IPS-20b (cell line): ENCODE data around the gene PAX2.

ENCODE experiments used
- H3K27ac ChIP-seq: one replicate; pipeline ENCODE4 v1.5.1; 2013; ENCODE audit warnings: low read length
- H3K27me3 ChIP-seq: 2 replicates; pipeline ENCODE4 v1.6.1; 2013; ENCODE audit warnings: mild to moderate bottlenecking, low read length, inconsistent platforms; ENCODE audit not compliant: insufficient read depth
- H3K36me3 ChIP-seq: 2 replicates; pipeline ENCODE4 v1.6.1; 2013; ENCODE audit warnings: low read depth, mild to moderate bottlenecking, inconsistent platforms, low read length, moderate library complexity; ENCODE audit not compliant: insufficient read depth
- H3K4me1 ChIP-seq: 2 replicates; pipeline ENCODE4 v1.6.1; 2013; ENCODE audit warnings: mild to moderate bottlenecking, control low read depth, inconsistent platforms, low read length, moderate library complexity; ENCODE audit not compliant: insufficient read depth
- H3K4me3 ChIP-seq: 2 replicates; pipeline ENCODE4 v1.5.1; 2013; ENCODE audit warnings: mild to moderate bottlenecking, low read length, inconsistent platforms
- H3K9ac ChIP-seq: 2 replicates; pipeline ENCODE4 v1.6.1; 2013; ENCODE audit warnings: low read depth, mild to moderate bottlenecking, inconsistent platforms, low read length, moderate library complexity
- H3K9me3 ChIP-seq: 2 replicates; pipeline ENCODE4 v1.6.1; 2013; ENCODE audit warnings: mild to moderate bottlenecking, low read depth, low read length, inconsistent platforms; ENCODE audit not compliant: insufficient read depth

The PAX2 gene

GRCh38 chr10:100786591-100786990 lies 41.2 kb downstream of the PAX2 start:
- Histone ChIP-seq H3K4me1 (peaks cover 6% of the 10 kb centered on the region; the same call in 1 of the 2 replicates), H3K36me3 (no peaks in the 10 kb centered on the region), H3K9ac (no peak overlapping the region), H3K27ac (no peak overlapping the region), H3K9me3 (no peaks in the 10 kb centered on the region), H3K27me3 (peaks cover 66% of the 10 kb centered on the region), H3K4me3 (no peak overlapping the region)

DNA sequence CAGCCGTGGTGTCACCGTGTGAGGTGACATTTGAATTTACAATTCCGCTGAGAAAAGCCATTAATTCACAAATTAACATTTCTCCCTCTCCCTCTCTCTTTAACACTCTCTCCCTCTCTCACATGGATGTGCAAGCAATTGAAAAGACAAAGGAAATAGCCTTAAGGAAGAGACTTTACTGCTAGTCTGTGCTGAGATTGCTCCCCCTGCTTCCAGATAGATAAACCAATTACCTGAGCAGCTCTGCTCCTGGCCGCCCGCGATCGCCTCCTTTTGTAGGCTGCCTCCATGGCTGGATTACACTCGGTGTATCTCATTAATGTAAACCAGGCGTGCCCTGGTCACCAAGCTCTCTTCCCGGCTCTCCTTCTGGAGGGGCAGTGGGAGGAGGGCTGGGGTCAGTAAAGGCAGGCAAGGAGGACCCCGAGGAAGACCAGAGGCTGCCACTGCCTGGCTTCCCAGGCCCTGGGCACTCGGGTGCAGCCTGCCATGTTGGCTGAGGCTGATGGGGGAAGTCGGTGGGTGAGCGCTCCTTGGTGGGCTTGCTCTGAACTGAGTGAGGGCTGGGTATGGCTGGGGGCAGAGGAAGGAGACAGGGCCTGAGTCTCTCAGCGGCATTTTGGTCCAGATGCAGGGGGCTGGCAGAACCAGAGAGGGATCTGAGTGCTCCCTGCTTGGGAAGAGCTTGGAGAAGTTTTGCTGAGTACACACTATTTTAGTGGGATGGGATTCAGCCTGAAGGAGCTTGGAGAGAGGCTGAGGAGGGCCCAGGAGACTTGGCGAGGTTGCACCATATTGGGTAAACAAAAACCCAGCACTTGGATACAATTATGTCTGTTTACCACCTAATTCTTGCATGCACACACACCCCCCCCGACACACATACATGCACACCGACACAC lies 42.9 kb downstream of the PAX2 start:
- Histone ChIP-seq H3K4me1 (peaks cover 10% of the 10 kb centered on the region; the same call in 1 of the 2 replicates), H3K27me3 (peaks cover 68% of the 10 kb centered on the region), H3K4me3 (no peak overlapping the region), H3K36me3 (no peaks in the 10 kb centered on the region), H3K9me3 (no peaks in the 10 kb centered on the region), H3K27ac (no peak overlapping the region), H3K9ac (no peak overlapping the region)

GRCh38 chr10:100790761-100791208 lies 45.4 kb downstream of the PAX2 start:
- no peak overlapping the region for H3K9ac ChIP-seq
- H3K27me3 ChIP-seq, result peaks cover 53% of the 10 kb centered on the region
- H3K4me1 ChIP-seq, result peaks cover 12% of the 10 kb centered on the region; the same call in 1 of the 2 replicates
- H3K9me3 ChIP-seq, result no peaks in the 10 kb centered on the region
- no peak overlapping the region for H3K27ac ChIP-seq
- H3K36me3 ChIP-seq, result no peaks in the 10 kb centered on the region
- no peak overlapping the region for H3K4me3 ChIP-seq

- peaks cover 46% of the 10 kb centered on the region for H3K27me3 ChIP-seq
- H3K4me1 ChIP-seq, result peaks cover 12% of the 10 kb centered on the region; the same call in 1 of the 2 replicates
Measured at GRCh38 chr10:100791369-100792058, 46.1 kb downstream of the PAX2 start.

GRCh38 chr10:100792574-100792973 lies 47.2 kb downstream of the PAX2 start:
- Histone ChIP-seq H3K9ac (no peak overlapping the region), H3K4me1 (peaks cover 11% of the 10 kb centered on the region; the same call in 1 of the 2 replicates), H3K27me3 (peaks cover 36% of the 10 kb centered on the region), H3K36me3 (no peaks in the 10 kb centered on the region), H3K27ac (no peak overlapping the region), H3K9me3 (no peaks in the 10 kb centered on the region), H3K4me3 (no peak overlapping the region)

More at GRCh38 chr10:100791369-100792058, 46.1 kb downstream of the PAX2 start:
- H3K27ac ChIP-seq, result no peak overlapping the region
- no peak overlapping the region for H3K4me3 ChIP-seq
- no peaks in the 10 kb centered on the region for H3K36me3 ChIP-seq
- no peaks in the 10 kb centered on the region for H3K9me3 ChIP-seq
- no peak overlapping the region for H3K9ac ChIP-seq

DNA sequence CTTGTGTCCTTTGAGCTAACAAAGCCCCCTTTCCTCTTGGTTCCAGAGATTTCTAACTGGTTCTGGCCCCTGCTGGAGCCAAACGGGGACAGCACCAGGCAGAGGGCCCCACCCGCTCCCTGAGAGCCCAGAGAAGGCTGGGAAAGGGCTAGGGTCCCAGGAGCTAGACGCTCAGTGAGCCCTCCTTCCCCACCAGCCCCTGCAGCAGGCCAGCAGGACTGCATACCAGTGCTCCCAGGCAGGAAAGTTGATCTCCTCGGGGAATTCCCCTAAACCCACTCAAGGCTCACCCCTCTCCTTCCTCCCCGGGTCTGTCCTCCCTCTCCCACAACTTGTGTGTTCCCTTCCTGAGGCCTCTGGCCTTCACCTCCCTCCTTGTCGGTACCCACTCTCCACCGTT lies 47.7 kb downstream of the PAX2 start:
- H3K4me3 ChIP-seq, result no peak overlapping the region
- H3K27ac ChIP-seq, result no peak overlapping the region
- H3K36me3 ChIP-seq, result no peaks in the 10 kb centered on the region
- peaks cover 6% of the 10 kb centered on the region; the same call in 1 of the 2 replicates for H3K4me1 ChIP-seq
- no peak overlapping the region for H3K9ac ChIP-seq
- H3K27me3 ChIP-seq, result peaks cover 31% of the 10 kb centered on the region; the same call in 1 of the 2 replicates
- H3K9me3 ChIP-seq, result no peaks in the 10 kb centered on the region

DNA sequence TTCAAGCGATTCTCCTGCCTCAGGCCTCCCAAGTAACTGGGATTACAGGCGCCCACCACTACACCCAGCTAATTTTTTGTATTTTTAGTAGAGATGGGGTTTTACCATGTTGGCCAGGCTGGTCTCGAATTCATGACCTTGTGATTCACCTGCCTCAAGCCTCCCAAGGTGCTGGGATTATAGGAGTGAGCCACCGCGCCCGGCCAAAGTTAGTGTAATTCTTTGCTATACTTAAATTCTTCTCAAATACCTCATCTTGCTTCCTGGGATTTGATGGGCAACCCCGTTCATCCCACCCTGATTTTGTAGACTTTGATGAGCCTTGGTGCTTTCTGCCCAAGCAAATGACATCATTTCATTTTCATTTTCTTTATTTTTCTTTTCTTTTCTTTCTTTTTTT lies 54.5 kb downstream of the PAX2 start:
- H3K27ac ChIP-seq, result no peak overlapping the region
- no peak overlapping the region for H3K9ac ChIP-seq
- H3K4me3 ChIP-seq, result no peak overlapping the region
- no peaks in the 10 kb centered on the region for H3K9me3 ChIP-seq
- peaks cover 35% of the 10 kb centered on the region for H3K27me3 ChIP-seq
- no peaks in the 10 kb centered on the region for H3K4me1 ChIP-seq
- no peaks in the 10 kb centered on the region for H3K36me3 ChIP-seq

DNA sequence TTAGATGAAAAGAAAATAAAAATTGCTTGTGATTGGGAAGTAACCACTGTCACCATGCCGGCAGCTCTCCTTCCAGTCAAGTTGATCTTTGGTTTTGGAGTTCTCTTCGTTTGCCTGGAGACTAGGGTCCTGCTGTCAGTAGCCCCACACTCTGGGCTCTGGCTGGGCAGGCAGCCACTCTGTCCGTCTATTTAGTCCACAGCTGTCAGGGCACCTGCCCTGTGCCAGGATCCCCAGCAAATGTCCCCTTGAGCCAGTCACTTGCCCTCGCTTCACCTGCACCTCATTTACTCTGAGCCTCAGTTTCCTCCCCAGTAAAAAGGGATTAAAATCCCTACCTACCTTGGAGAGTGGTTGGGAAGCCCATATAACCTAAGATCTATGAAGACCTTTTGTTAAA lies 55.5 kb downstream of the PAX2 start:
- no peak overlapping the region for H3K4me3 ChIP-seq
- H3K36me3 ChIP-seq, result no peaks in the 10 kb centered on the region
- no peaks in the 10 kb centered on the region for H3K9me3 ChIP-seq
- peaks cover 45% of the 10 kb centered on the region for H3K27me3 ChIP-seq
- no peak overlapping the region for H3K9ac ChIP-seq
- no peaks in the 10 kb centered on the region for H3K4me1 ChIP-seq
- no peak overlapping the region for H3K27ac ChIP-seq

- Histone ChIP-seq H3K36me3 (no peaks in the 10 kb centered on the region), H3K27ac (no peak overlapping the region), H3K9ac (no peak overlapping the region), H3K4me3 (no peak overlapping the region), H3K27me3 (peaks cover 57% of the 10 kb centered on the region), H3K4me1 (no peaks in the 10 kb centered on the region), H3K9me3 (no peaks in the 10 kb centered on the region)
Measured at GRCh38 chr10:100802196-100802595, 56.8 kb downstream of the PAX2 start.

DNA sequence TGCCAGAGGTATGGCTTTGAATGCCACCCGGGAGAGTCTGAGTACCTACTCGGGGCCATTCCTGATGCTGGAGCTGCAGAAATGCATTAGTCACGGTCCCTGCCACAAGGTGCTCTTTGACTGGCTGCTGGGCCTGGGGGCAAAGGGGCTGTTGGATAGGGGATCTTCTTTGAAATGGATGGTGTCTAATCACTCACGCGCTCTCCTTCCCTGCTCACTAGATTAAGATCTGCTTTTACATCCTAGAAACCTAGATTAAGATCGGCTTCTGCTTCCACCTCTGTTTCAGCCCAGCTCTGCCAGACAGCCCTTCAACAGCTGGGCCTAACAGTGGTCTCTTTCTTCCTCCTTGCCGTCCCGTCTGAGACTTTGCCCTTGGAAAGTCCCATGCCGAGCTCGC lies 57.2 kb downstream of the PAX2 start:
- no peaks in the 10 kb centered on the region for H3K9me3 ChIP-seq
- H3K9ac ChIP-seq, result no peak overlapping the region
- H3K27ac ChIP-seq, result no peak overlapping the region
- no peak overlapping the region for H3K4me3 ChIP-seq
- H3K36me3 ChIP-seq, result no peaks in the 10 kb centered on the region
- H3K4me1 ChIP-seq, result no peaks in the 10 kb centered on the region
- H3K27me3 ChIP-seq, result peaks cover 57% of the 10 kb centered on the region

GRCh38 chr10:100803492-100803891 lies 58.1 kb downstream of the PAX2 start:
- Histone ChIP-seq H3K27me3 (peaks cover 57% of the 10 kb centered on the region), H3K4me3 (no peak overlapping the region), H3K9ac (no peak overlapping the region)

More at GRCh38 chr10:100803492-100803891, 58.1 kb downstream of the PAX2 start:
- Histone ChIP-seq H3K36me3 (no peaks in the 10 kb centered on the region), H3K9me3 (no peaks in the 10 kb centered on the region), H3K27ac (no peak overlapping the region), H3K4me1 (no peaks in the 10 kb centered on the region)
